Measurements from ENCODE around the gene NME5.
"Not testable (repeated sequence)": the region's sequence is repeated elsewhere in the genome, so short reads cannot be mapped to it uniquely, and the experiment has no call there.

The NME5 gene

DNA sequence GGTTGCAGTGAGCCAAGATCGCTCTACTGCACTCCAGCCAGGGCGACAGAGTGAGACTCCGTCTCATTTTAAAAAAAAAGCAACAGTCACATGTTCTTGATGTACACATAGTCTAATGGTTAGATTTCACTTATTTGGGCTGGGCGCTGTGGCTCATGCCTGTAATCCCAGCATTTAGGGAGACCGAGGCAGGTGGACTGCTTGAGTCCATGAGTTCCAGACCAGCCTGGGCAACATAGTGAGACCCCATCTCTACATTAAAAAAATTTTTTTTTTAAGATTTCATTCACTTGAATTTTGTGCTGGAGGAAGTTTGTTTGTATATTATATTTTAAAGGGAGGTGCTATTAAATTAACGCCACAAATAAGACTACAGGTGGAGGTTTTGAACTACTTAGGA is 33.5 kb downstream of the NME5 start:
- H3K9me3 Mint-ChIP-seq, result no peaks in the 10 kb centered on the region
- DNase-seq (ENCODE audit: low spot score in 2 of 2) (no peak), ATAC-seq (no peak)
- H3K36me3 Mint-ChIP-seq, result no peaks in the 10 kb centered on the region
- no peak overlapping the region for H3K4me3 Mint-ChIP-seq
- no peak overlapping the region for H3K27ac Mint-ChIP-seq
- H3K4me1 Mint-ChIP-seq, result no peaks in the 10 kb centered on the region

DNA sequence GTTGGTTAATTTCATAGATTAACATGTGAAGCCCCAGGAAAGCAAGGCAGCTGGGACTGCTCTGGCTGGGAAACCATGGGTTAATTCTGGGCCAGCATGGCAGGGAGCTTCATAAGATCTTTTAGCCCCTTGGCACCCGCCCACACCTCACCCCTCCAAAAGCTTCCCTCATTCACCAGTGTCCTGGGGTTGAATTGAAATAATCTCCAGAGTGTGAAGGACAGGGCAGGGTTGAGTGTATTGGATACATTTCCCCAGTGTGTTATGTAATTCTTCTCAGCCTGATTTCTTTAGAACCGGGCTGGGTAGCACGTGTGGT is 36.0 kb downstream of the NME5 start:
- ATAC-seq, result no peak
- no peak overlapping the region for H3K27ac Mint-ChIP-seq

DNA sequence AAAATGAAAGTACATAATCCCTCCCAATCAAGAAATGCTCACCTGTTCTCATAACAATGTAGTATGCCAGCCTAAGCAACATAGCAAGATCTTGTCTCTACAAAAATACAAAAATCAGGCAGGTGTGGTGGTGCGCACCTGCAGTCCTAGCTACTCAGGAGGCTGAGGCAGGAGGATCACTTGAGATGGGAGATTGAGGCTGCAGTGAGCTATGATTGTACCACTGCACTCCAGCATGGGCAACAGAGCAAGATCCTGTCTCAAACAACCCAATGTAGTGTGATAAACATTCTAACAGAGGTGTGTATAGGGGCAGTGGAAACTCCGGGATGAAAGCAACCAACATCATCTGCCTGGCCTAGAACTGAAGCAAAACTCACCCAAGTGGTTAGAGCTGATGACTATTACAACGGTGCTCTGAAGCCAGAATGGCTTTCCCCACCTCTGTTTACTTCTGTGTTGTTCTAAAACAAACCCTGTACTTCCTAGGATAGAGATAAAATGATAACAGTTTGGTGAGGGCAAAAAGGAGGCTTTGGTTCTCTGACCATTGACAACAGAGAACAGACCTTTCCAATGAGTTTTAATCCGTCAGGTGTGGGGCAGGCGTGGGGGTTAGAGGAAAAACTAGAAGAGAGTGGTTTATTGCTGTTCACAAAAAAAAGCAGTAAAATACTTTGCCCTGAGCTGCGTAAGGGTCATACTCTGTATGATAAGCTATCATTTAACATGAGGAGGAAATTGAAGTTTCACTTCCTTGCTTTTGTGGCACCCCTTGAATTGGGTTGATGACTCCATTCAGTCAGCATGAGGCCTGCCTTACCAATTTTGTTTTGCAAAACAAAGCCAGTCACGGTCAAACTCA is 36.5 kb downstream of the NME5 start:
- H3K9me3 Mint-ChIP-seq, result no peaks in the 10 kb centered on the region
- no peaks in the 10 kb centered on the region for H3K36me3 Mint-ChIP-seq
- no peaks in the 10 kb centered on the region for H3K4me1 Mint-ChIP-seq
- DNase-seq (ENCODE audit: low spot score in 2 of 2), result no peak
- no peak overlapping the region for H3K4me3 Mint-ChIP-seq
- ATAC-seq, result no peak
- no peak overlapping the region for H3K27ac Mint-ChIP-seq

More for the DNA sequence above, 36.0 kb downstream of the NME5 start:
- Mint-ChIP-seq H3K9me3 (no peaks in the 10 kb centered on the region), H3K36me3 (no peaks in the 10 kb centered on the region), H3K4me1 (no peaks in the 10 kb centered on the region), H3K4me3 (no peak overlapping the region)
- DNase-seq (ENCODE audit: low spot score in 2 of 2), result no peak

DNA sequence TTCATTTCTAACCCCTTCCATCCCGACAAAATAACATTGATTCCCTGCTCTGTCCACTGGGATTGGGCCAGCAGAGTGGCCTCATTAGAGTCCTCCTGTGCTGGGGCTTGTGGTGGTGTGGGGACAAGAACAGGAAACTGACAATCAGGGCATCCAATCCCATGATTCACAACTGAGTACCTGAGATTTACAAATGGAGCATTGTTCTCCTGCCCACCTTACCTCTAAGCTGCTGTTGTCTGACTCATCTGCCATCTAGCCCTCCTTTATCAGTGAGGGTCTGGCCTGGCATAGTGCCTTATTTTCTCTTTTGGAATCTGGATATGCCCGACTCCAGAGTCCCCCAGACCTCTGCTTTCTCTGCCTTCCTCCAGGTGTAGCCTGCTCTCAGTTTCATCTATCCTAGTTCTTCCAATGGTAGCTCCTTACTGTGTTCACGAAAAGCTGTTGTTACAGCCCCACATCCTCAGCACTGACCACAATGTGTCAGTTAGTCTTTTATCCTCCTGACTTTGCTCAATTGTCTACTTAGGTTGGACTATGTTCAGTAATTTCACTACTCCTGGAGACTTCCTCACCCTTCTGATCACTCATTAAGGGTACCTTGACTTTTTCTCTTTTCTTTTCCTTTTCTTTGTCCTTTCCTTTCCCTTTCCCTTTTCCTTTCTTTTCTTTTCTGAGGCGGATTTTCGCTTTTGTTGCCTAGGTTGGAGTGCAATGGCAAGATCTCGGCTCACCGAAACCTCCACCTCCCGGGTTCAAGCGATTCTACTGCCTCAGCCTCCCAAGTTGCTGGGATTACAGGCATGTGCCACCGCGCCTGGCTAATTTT is 42.0 kb downstream of the NME5 start:
- Mint-ChIP-seq H3K36me3 (no peaks in the 10 kb centered on the region), H3K9me3 (no peaks in the 10 kb centered on the region), H3K27ac (no peak overlapping the region), H3K4me3 (no peak overlapping the region), H3K4me1 (peaks cover 9% of the 10 kb centered on the region)
- ATAC-seq, result peak; percentile 43
- no peak for DNase-seq (ENCODE audit: low spot score in 2 of 2)

DNA sequence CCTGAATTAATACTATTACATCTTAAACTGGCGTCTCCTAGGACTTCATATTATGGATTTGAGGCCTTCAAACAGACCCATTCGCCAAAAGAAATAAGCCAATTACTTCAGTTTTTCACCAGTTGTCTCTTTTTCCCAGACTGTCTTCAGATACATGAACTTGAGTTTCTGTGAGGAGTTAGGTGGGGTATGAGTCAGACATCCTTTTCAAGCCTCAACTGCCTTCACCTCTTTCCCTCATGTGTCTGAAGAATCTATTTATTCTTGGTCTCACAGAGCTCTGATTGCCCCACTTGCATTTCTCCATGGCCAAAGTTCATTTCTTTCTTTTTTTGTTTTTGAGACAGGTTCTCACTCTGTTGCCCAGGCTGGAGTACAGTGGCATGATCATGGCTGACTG is 42.9 kb downstream of the NME5 start:
- H3K27ac Mint-ChIP-seq, result no peak overlapping the region
- no peak for DNase-seq (ENCODE audit: low spot score in 2 of 2)
- no peaks in the 10 kb centered on the region for H3K9me3 Mint-ChIP-seq
- H3K36me3 Mint-ChIP-seq, result no peaks in the 10 kb centered on the region
- H3K4me1 Mint-ChIP-seq, result peaks cover 9% of the 10 kb centered on the region
- ATAC-seq, result no peak
- no peak overlapping the region for H3K4me3 Mint-ChIP-seq

DNA sequence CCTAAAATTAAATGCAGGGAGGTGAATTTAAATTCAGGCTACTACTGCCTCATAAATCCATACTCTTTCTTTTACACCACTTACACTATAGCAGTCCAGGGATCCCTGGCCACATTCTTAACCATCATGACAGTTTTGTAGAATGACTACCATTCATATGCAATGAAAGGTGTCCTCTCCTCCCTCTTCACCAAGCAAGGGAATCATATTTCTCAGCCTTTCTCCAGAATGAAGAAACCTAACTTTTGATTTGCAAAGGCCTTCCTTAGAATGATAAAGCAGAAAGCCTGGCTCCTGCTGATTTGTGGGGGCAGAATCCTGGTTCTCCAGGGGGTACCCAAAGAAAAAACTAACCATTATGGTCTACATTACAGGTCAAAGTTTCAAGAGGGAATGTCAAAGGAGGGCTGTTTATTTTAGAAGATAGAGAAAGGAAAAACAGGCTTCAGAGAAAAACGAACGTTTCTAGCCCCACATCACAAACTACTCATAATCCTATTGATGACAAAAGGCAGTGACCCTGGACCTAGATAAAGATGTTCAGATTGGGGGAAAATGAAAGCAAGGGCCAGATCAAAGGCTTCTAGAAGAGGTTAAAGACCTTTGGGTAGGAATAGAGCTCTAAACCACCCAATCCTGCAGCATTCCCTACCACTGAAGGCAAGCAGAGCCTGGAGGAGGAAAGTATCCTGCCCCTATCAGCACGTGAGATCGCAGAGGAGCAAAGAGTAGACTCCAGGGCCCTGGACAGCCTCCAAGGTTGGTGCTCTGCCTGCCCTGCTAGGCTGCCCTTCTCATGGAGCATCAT is 43.9 kb downstream of the NME5 start:
- DNase-seq (ENCODE audit: low spot score in 2 of 2) (no peak), ATAC-seq (no peak)
- Mint-ChIP-seq H3K4me1 (peaks cover 9% of the 10 kb centered on the region), H3K36me3 (no peaks in the 10 kb centered on the region), H3K27ac (no peak overlapping the region), H3K9me3 (no peaks in the 10 kb centered on the region), H3K4me3 (no peak overlapping the region)

DNA sequence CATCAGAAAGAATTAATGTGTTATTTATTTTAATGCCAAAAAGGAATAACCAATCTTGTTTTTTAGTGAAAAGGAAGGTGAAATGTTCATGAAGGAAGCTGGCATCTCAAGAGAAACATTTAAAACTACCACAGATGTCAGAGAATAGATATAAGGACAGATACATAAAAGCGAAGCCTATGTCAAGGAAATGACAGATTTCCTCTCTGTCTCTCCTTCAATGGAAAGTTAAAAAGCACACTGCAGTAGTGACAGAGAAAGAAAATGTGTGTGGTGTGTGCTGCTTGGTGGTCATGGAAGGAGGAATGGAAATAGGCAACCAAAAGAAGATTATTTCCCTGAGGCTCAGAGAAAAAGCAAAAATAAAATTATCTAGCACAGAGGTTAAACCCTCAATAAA is 46.2 kb downstream of the NME5 start:
- Mint-ChIP-seq H3K27ac (no peak overlapping the region), H3K4me1 (peaks cover 9% of the 10 kb centered on the region), H3K9me3 (no peaks in the 10 kb centered on the region), H3K4me3 (no peak overlapping the region), H3K36me3 (no peaks in the 10 kb centered on the region)
- DNase-seq (ENCODE audit: low spot score in 2 of 2) (no peak), ATAC-seq (no peak)

DNA sequence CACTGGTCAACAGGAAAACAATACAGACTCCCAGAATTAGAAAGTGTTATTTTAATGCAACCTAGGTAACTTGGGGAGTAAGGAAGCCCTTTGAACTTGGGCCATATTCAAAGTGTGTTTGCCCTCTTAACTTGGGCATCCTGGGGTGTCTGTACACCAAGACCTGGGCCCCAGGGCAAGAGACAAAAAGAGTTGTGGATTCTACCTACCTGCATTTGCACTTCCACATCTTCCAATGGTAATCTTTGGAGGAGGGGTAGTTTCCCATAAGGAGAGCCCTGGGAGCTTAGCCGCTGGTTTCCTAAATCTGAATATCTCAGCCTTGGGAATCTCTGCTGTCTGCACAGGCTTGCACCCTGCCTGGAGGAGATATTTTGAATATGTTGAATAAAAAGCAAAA is 46.9 kb downstream of the NME5 start:
- Mint-ChIP-seq H3K9me3 (no peaks in the 10 kb centered on the region), H3K4me1 (peaks cover 9% of the 10 kb centered on the region)
- ATAC-seq, result no peak

DNA sequence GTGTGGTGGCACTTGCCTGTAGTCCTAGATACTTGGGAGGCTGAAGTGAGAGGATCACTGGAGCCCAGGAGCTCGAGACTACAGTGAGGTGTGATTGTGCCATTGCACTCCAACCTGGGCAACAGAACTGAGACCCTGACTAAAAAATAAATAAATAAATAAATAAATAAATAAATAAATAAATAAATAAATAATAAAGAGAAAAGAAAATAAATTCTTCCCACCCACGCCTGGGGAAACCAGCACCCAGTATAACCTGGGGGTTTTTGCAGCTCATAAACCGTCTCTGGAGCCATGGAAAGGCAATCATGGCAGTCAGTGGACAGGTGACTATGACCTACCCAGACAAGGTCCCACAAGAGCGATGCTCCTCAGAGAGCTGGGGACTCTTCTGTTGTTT is 47.5 kb downstream of the NME5 start:
- DNase-seq (ENCODE audit: low spot score in 2 of 2), result no peak
- Mint-ChIP-seq H3K36me3 (no peaks in the 10 kb centered on the region), H3K4me3 (no peak overlapping the region), H3K4me1 (peaks cover 9% of the 10 kb centered on the region), H3K9me3 (no peaks in the 10 kb centered on the region), H3K27ac (no peak overlapping the region)
- no peak for ATAC-seq

More for the DNA sequence above, 46.9 kb downstream of the NME5 start:
- no peak for DNase-seq (ENCODE audit: low spot score in 2 of 2)
- Mint-ChIP-seq H3K27ac (no peak overlapping the region), H3K36me3 (no peaks in the 10 kb centered on the region), H3K4me3 (no peak overlapping the region)

DNA sequence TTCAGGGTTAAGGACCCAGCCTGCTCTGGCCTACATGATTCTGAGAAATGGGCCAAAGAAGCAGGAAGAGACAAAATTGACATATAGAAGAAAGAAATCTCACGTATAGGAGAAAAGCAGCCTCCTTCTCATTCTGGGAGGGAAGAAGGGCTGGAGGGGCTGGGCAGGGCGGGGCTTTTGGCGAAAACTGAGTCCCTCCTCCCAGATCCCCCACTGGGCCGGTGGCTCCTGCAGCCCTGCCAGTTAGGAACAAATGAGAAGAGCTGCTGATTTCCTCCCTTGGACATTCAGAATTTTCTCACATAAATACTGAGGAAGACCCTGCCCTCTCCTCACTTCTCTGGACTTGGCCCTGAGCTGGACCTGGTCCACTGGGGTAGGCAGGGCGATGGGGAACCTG is 55.5 kb downstream of the NME5 start, which contains the start of gene WNT8A:
TSS of gene WNT8A (plus strand) at position 332 of the 400 bp plus-strand sequence. CDS start 95 bp downstream, outside the sequence.
- Mint-ChIP-seq H3K9me3 (no peaks in the 10 kb centered on the region), H3K36me3 (no peaks in the 10 kb centered on the region), H3K27ac (no peak within 1 kb of the TSS), H3K4me1 (no peaks in the 10 kb centered on the region), H3K4me3 (no peak within 1 kb of the TSS)
- DNase-seq (ENCODE audit: low spot score in 2 of 2), result no peak
- ATAC-seq, result no peak

DNA sequence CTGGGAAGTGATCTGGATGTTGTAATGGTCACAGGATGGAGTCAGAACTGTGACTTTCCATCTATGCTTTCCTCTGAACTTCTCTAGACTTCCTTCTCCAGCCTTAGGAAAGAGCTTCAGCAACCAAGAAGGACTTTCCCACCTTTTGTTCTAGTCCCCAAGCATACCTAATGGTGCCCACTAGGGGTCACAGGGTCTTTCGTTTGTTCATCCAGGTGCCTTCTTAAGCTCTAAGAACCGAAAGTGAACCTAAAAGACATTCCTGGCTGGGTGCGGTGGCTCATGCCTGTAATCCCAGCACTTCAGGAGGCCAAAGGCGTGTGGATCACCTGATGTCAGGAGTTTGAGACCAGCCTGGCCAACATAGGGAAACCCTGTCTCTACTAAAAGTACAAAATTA is 57.2 kb downstream of the NME5 start:
- ATAC-seq (no peak), DNase-seq (ENCODE audit: low spot score in 2 of 2) (no peak)
- Mint-ChIP-seq H3K4me3 (no peak overlapping the region), H3K9me3 (no peaks in the 10 kb centered on the region), H3K27ac (no peak overlapping the region), H3K36me3 (no peaks in the 10 kb centered on the region), H3K4me1 (no peaks in the 10 kb centered on the region)

DNA sequence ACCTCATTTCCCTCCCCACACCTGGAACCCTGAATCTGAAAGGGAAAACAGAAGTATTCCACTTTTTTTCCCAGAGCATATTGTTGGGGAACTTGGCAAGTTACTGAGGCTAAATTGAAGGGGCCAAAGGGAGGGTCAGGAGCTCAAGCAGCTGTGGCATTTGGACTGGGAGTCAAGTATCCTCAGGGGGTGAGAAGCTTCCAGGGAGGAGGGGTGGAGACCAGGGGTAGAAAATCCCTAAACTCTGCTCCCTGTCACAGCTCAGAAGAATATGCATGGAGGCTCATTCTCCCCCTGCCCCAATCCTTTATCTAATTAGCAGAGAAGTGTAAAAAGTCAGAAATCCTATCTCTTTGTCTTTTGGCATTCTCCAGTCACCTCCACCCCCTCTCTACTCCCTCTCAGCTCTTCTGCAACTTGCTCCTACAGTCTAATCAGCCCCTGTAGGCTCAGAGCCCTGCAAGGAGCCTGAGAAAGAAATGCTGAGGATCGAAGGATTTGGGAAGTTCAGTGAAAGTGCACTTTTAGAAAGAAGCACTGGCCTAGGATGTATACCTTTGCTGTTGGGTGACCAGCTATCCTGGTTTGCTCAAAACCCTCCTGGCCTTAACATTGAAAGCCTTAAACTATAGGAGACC is 61.1 kb downstream of the NME5 start:
- ATAC-seq, result no peak
- no peak for DNase-seq (ENCODE audit: low spot score in 2 of 2)
- Mint-ChIP-seq H3K27ac (no peak overlapping the region), H3K36me3 (no peaks in the 10 kb centered on the region), H3K9me3 (no peaks in the 10 kb centered on the region), H3K4me3 (no peak overlapping the region), H3K4me1 (no peaks in the 10 kb centered on the region)

DNA sequence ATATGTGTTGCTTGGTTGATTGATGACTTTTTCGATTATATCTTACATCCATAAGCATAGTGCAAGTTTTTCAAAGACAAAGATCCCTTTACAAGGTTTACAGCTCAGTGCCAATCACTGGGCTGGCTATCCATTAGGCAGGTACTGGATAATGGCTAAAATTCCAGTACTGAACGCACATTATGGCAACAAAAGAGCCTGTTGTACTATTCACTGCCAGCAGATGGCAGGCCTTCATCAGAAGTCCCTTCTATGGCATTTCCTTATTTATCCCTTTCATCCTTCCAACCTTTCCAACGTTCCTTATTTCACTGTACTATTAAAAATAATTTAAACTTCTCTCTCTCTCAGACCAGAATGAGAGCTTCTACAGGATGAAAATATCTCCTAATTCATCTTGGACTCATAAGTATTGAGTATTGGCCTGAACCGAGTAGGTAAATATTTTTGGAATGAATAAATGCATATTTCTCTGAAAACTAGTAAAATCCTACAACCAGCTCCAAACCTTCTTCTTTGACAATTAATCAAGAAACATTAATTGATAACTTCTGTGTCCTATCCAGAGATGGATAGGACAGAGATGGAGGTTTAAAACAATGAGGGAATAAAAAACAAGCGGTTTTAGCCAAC is 62.0 kb downstream of the NME5 start:
- peak in 1 of 2 donors; percentile 59 for DNase-seq (ENCODE audit: low spot score in 2 of 2)
- H3K9me3 Mint-ChIP-seq, result no peaks in the 10 kb centered on the region
- H3K4me1 Mint-ChIP-seq, result no peaks in the 10 kb centered on the region
- no peak overlapping the region for H3K27ac Mint-ChIP-seq
- no peaks in the 10 kb centered on the region for H3K36me3 Mint-ChIP-seq
- H3K4me3 Mint-ChIP-seq, result no peak overlapping the region
- no peak for ATAC-seq

DNA sequence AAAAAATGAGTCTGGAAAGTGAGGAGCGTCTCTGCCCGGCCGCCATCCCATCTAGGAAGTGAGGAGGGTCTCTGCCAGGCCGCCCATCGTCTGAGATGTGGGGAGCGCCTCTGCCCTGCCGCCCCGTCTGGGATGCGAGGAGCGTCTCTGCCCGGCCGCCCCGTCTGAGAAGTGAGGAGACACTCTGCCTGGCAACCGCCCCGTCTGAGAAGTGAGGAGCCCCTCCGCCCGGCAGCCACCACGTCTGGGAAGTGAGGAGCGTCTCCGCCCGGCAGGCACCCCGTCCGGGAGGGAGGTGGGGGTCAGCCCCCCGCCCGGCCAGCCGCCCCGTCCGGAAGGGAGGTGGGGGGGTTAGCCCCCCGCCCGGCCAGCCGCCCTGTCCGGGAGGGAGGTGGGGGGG is 69.2 kb downstream of the NME5 start:
- not testable (repeated sequence) for H3K27ac Mint-ChIP-seq; H3K4me3 Mint-ChIP-seq; DNase-seq (ENCODE audit: low spot score in 2 of 2); H3K36me3 Mint-ChIP-seq; ATAC-seq; H3K9me3 Mint-ChIP-seq
- H3K4me1 Mint-ChIP-seq, result peaks cover 12% of the 10 kb centered on the region

Data from stimulated activated effector memory CD8-positive, alpha-beta T cell treated with anti-CD3 and anti-CD28 coated beads, Interleukin-12 subunit alpha, Interleukin-12 subunit beta, amount 100 ng/mL, for 72 hours (primary cell).